ENCODE data around the gene CUBN. TPM values are rescaled to one million over a fixed set of nuclear protein-coding genes. Genes with fewer than 3 reads are reported as not detected.

The CUBN gene
- total RNA-seq, 4 donors from 2014 or later, result 0.54 to 1.8 (median 1.3) TPM

DNA sequence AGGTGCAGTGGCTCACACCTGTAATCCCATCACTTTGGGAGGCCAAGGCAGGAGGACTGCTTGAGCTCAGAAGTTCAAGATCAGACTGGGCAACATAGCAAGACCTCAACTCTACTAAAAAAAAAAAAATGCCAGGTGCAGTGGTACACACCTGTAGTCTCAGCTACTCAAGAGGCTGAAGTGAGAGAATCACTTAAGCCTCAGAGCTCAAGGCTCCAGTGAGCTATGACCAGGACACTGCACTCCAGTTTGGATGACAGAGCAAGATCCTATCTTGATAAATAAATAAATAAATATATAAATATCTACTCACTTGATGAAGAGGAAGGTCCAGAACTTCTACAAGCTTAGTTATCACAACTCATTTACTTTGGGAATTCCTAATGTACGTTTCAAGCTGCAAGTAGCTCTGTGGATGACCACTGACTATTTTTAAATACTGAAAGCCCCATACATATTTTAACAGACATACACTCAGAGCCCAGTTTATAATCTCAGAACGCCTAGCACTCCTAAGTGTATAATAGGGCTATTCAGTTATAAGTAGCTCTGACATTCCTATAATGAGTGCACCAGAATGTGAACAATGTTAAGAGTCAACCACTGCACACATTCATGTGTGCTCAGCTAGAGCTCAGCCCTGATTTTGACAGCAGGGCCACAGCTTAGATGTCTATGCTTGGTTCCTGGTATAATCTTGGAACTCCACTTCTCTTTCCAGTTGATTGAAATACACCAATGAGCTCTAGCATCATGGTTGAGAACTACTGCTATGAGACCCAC is 119.1 kb downstream of the CUBN start:
- no peak for DNase-seq (ENCODE audit: low spot score in 2 of 2)
- no peak overlapping the region for H3K4me3 ChIP-seq (ENCODE audit: low read depth, poor library complexity, severe bottlenecking)
- no peak for TF ChIP-seq POLR2A (IDR thresholded peaks at IDR 0.05)
- TF ChIP-seq CTCF (IDR thresholded peaks at IDR 0.05), result no peak
- intact Hi-C loops (cut with DNase I; ENCODE audit: low total_unique reads), result no loop called here
- WGBS, 2 donors, result 78 to 83% methylated on average over 2 of the region's 2 CpGs

GRCh38 chr10:17009212-17009700 is 120.4 kb downstream of the CUBN start:
- no peak for DNase-seq (ENCODE audit: low spot score in 2 of 2)
- intact Hi-C loops (cut with DNase I; ENCODE audit: low total_unique reads), result no loop called here
- TF ChIP-seq CTCF (IDR thresholded peaks at IDR 0.05), result no peak
- TF ChIP-seq POLR2A (IDR thresholded peaks at IDR 0.05), result no peak
- H3K4me3 ChIP-seq (ENCODE audit: low read depth, poor library complexity, severe bottlenecking), result no peak overlapping the region
- 36 to 39% methylated on average over 3 of the region's 3 CpGs for WGBS, 2 donors

GRCh38 chr10:17007418-17007770 is 122.2 kb downstream of the CUBN start:
- TF ChIP-seq POLR2A (IDR thresholded peaks at IDR 0.05) (no peak), CTCF (IDR thresholded peaks at IDR 0.05) (no peak)
- DNase-seq (ENCODE audit: low spot score in 2 of 2), result no peak
- intact Hi-C loops (cut with DNase I; ENCODE audit: low total_unique reads), result loop anchor here (2.0 kb wide), 1 partner anchor 27 kb away; no protein-coding TSS in a partner anchor
- WGBS, 2 donors, result 64 to 66% methylated on average over 8 of the region's 8 CpGs
- no peak overlapping the region for H3K4me3 ChIP-seq (ENCODE audit: low read depth, poor library complexity, severe bottlenecking)

- no peak overlapping the region for H3K4me3 ChIP-seq (ENCODE audit: low read depth, poor library complexity, severe bottlenecking)
- intact Hi-C loops (cut with DNase I; ENCODE audit: low total_unique reads), result loop anchor here (2.0 kb wide), 1 partner anchor 28 kb away; no protein-coding TSS in a partner anchor
- TF ChIP-seq POLR2A (IDR thresholded peaks at IDR 0.05) (no peak), CTCF (IDR thresholded peaks at IDR 0.05) (no peak)
- no peak for DNase-seq (ENCODE audit: low spot score in 2 of 2)
- 65 to 66% methylated on average over 12 of the region's 12 CpGs for WGBS, 2 donors
These were observed 122.8 kb downstream of the CUBN start for GRCh38 chr10:17006631-17007417.

DNA sequence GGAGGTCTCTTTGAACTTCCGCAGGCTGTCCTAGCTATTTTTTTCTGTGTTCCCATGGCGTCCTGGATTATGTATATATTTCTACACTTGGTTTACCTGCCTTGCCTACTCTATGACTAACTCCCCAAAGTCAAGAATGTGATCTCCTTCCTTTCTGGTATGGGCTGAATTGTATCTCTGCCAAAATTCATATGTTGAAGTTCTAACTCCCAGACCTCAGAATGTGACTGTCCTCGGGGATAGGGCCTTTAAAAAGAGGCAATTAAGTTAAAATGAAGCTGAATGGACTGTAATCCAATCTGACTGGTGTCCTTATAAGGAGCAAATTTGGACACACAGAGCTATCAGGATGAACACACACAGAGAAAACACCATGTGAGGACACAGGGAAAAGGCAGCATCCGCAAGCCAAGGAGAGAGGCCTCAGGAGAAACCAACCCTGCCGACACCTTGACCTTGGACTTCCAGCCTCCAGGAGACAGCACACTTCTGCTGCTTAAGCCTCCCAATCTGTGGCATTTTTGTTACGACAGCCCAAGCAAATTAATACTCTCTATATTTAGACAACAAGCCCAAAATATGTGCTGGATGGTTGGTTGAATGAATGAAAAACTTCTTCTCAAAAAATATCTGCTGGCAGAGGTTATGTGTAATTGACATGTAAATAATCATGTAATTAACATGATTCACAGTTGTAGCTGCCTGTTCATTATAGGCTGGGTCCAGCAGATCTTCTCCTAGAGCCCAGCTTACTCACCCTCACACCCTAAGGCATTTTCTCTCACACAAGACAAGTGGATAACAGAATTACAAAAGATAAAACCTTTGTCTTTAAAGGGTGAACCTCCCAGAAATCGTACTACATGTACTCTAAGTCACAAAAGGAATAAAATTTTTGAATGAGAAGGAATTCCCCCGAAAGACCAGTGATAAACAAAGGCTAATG is 123.7 kb downstream of the CUBN start:
- intact Hi-C loops (cut with DNase I; ENCODE audit: low total_unique reads), result loop anchor here (2.0 kb wide), 1 partner anchor 29 kb away; no protein-coding TSS in a partner anchor
- no peak overlapping the region for H3K4me3 ChIP-seq (ENCODE audit: low read depth, poor library complexity, severe bottlenecking)
- 62 to 66% methylated on average over 8 of the region's 8 CpGs for WGBS, 2 donors
- DNase-seq (ENCODE audit: low spot score in 2 of 2), result no peak
- TF ChIP-seq POLR2A (IDR thresholded peaks at IDR 0.05) (no peak), CTCF (IDR thresholded peaks at IDR 0.05) (no peak)
